SK-N-SH (cell line): ENCODE data around the gene ERICH3. TPM values are rescaled to one million over a fixed set of nuclear protein-coding genes. Genes with fewer than 3 reads are reported as not detected.

Experiments
- CTCF ChIA-PET: fragments of 300-600, 350-600 bp; formaldehyde crosslinking; extraction: SDS; loops from one replicate; lab custom pipeline; 2021; lab: Yijun Ruan, JAX
- POLR2A ChIA-PET: fragments of 350-600 bp; sonication (Branson Sonifier 250); formaldehyde crosslinking; extraction: SDS; loops from one replicate; lab custom pipeline; 2020; ENCODE audit warnings: antibody characterized with exemption, inconsistent platforms; lab: Yijun Ruan, JAX
- DNase-seq: peaks from one replicate; pipeline ENCODE4 v3.0.0; 2012
- H2AFZ ChIP-seq: fragments of 200-600 bp; sonication (generic); 2 replicates; pipeline ENCODE4 v1.8.1; 2016; ENCODE audit warnings: antibody characterized with exemption, mild to moderate bottlenecking, low read depth
- H3F3A ChIP-seq: fragments of 200-600 bp; sonication (generic); replicated peaks from 2 replicates; pipeline ENCODE3; 2016; ENCODE audit warnings: antibody characterized with exemption, mild to moderate bottlenecking; ENCODE audit not compliant: insufficient read depth
- H3K27ac ChIP-seq, 2 experiments: fragments of 200-500 bp in 1 of 2; fragments of 200-600 bp in 1 of 2; sonication (Bioruptor generic) in 1 of 2; sonication (generic), shearing (Covaris generic) in 1 of 2; 2 replicates each; pipeline versions ENCODE4 v1.5.1 to v1.6.1; 2014 to 2016; ENCODE audit warnings: low read depth in 2 of 2, inconsistent platforms in 1 of 2, low read length in 1 of 2, mild to moderate bottlenecking in 1 of 2, mixed read lengths in 1 of 2
- H3K27me3 ChIP-seq: fragments of 200-600 bp; sonication (generic), shearing (Covaris generic); 2 replicates; pipeline ENCODE4 v1.6.1; 2016; ENCODE audit warnings: mixed run types; ENCODE audit not compliant: insufficient read depth
- H3K36me3 ChIP-seq, 2 experiments: fragments of 200-500 bp in 1 of 2; fragments of 200-600 bp in 1 of 2; sonication (Bioruptor generic) in 1 of 2; sonication (generic) in 1 of 2; replicated peaks in 1 of 2; 2 replicates each; pipeline versions ENCODE3 to v1.5.1; 2014 to 2016; ENCODE audit warnings: low read length in 1 of 2, mild to moderate bottlenecking in 1 of 2; ENCODE audit not compliant: insufficient read depth in 2 of 2, control insufficient read depth in 1 of 2
- H3K4me1 ChIP-seq, 2 experiments: fragments of 200-500 bp in 1 of 2; fragments of 200-600 bp in 1 of 2; sonication (Bioruptor generic) in 1 of 2; sonication (generic), shearing (Covaris generic) in 1 of 2; 2 replicates each; pipeline versions ENCODE4 v1.5.1 to v1.6.1; 2014 to 2016; ENCODE audit warnings: low read depth in 1 of 2, low read length in 1 of 2, mixed run types in 1 of 2; ENCODE audit not compliant: insufficient read depth in 2 of 2, control insufficient read depth in 1 of 2
- H3K4me2 ChIP-seq: fragments of 200-600 bp; sonication (generic), shearing (Covaris generic); 2 replicates; pipeline ENCODE4 v1.6.1; 2017; ENCODE audit warnings: mixed run types
- H3K4me3 ChIP-seq, 2 experiments: fragments of 200-500 bp in 1 of 2; fragments of 200-600 bp in 1 of 2; sonication (Bioruptor generic) in 1 of 2; sonication (generic), shearing (Covaris generic) in 1 of 2; 2 replicates each; pipeline versions ENCODE4 v1.5.1 to v1.8.1; 2014 to 2016; ENCODE audit warnings: low read depth in 2 of 2, inconsistent platforms in 1 of 2, low read length in 1 of 2, mild to moderate bottlenecking in 1 of 2, mixed read lengths in 1 of 2, moderate library complexity in 1 of 2
- H3K79me2 ChIP-seq: fragments of 200-600 bp; sonication (generic); 2 replicates; pipeline ENCODE4 v1.8.1; 2017; ENCODE audit warnings: mild to moderate bottlenecking; ENCODE audit not compliant: insufficient read depth
- H3K9ac ChIP-seq: fragments of 200-600 bp; sonication (generic); 2 replicates; pipeline ENCODE4 v1.6.1; 2017; ENCODE audit warnings: mixed run types
- H3K9me2 ChIP-seq: fragments of 200-600 bp; sonication (generic); 2 replicates; pipeline ENCODE4 v1.6.1; 2017; ENCODE audit warnings: mixed run types
- H3K9me3 ChIP-seq: fragments of 200-600 bp; sonication (generic); 2 replicates; pipeline ENCODE4 v1.6.1; 2017; ENCODE audit warnings: mixed run types, mild to moderate bottlenecking, moderate library complexity
- H4K20me1 ChIP-seq: fragments of 200-600 bp; sonication (generic); 2 replicates; pipeline ENCODE4 v1.6.1; 2017; ENCODE audit warnings: mild to moderate bottlenecking, mixed run types; ENCODE audit not compliant: insufficient read depth
- CHD2 ChIP-seq: fragments of 150-350 bp; IDR thresholded peaks from 2 replicates; pipeline ENCODE4 v1.6.1; 2018; ENCODE audit warnings: low read length; ENCODE audit not compliant: partially characterized antibody
- EP300 ChIP-seq, 2 experiments: IDR thresholded peaks; 2 replicates each; pipeline versions ENCODE4 v1.4.0 to v1.6.1; 2012; ENCODE audit warnings: borderline replicate concordance in 1 of 2, low read depth in 1 of 2, low read length in 1 of 2
- EZH2phosphoT487 ChIP-seq: fragments of 200-600 bp; sonication (generic); IDR thresholded peaks from 2 replicates; pipeline ENCODE4 v1.6.1; 2017; ENCODE audit warnings: low read depth, mixed run types, mild to moderate bottlenecking, antibody characterized with exemption, moderate library complexity, borderline replicate concordance
- FOXJ3 ChIP-seq: sonication (generic); formaldehyde crosslinking; IDR thresholded peaks from 2 replicates; pipeline ENCODE4 v1.5.1; 2020; ENCODE audit warnings: mild to moderate bottlenecking, missing genetic modification reagents
- FOXM1 ChIP-seq: IDR thresholded peaks from 2 replicates; pipeline ENCODE4 v1.4.0; 2012; ENCODE audit warnings: low read depth, mild to moderate bottlenecking
- GABPA ChIP-seq: IDR thresholded peaks from 2 replicates; pipeline ENCODE4 v1.4.0; 2012; ENCODE audit warnings: low read depth, mild to moderate bottlenecking
- GATA2 ChIP-seq: sonication (generic); formaldehyde crosslinking; IDR thresholded peaks from 2 replicates; pipeline ENCODE4 v1.5.0; 2020; ENCODE audit warnings: mild to moderate bottlenecking, missing genetic modification reagents
- IRF3 ChIP-seq: fragments of 150-350 bp; IDR thresholded peaks from 2 replicates; pipeline ENCODE4 v1.6.1; 2016; ENCODE audit warnings: mild to moderate bottlenecking, low read depth, low read length
- NFIC ChIP-seq: IDR thresholded peaks from 2 replicates; pipeline ENCODE4 v1.4.0; 2012; ENCODE audit warnings: borderline replicate concordance
- NRF1 ChIP-seq: IDR thresholded peaks from 2 replicates; pipeline ENCODE4 v1.6.1; 2012; ENCODE audit warnings: low read depth, mild to moderate bottlenecking, low read length
- PBX3 ChIP-seq: IDR thresholded peaks from 2 replicates; pipeline ENCODE4; 2012
- RAD21 ChIP-seq: IDR thresholded peaks from 2 replicates; pipeline ENCODE4 v1.6.1; 2012; ENCODE audit warnings: mild to moderate bottlenecking, low read length
- REST ChIP-seq: IDR thresholded peaks from 2 replicates; pipeline ENCODE4 v1.6.1; 2012; ENCODE audit warnings: mild to moderate bottlenecking, low read depth, low read length, moderate library complexity
- SIN3A ChIP-seq: IDR thresholded peaks from 2 replicates; pipeline ENCODE4 v1.6.1; 2012; ENCODE audit warnings: low read depth, mild to moderate bottlenecking, low read length, moderate library complexity, borderline replicate concordance
- SMC3 ChIP-seq: IDR thresholded peaks from 2 replicates; pipeline ENCODE4 v1.6.1; 2012; ENCODE audit warnings: low read depth, low read length, improper control_type of control experiment
- TCF12 ChIP-seq: IDR thresholded peaks from 2 replicates; pipeline ENCODE4 v1.4.0; 2012
- ZBTB33 ChIP-seq: IDR thresholded peaks from 2 replicates; pipeline ENCODE4 v1.4.0; 2012; ENCODE audit warnings: low read depth, borderline replicate concordance
- WGBS: methylation state at CpG from one replicate; pipeline ENCODE4 v1.1.6; 2017; ENCODE audit warnings: low lambda C conversion rate; 5-methylcytosine and 5-hydroxymethylcytosine counted together
- polyA plus RNA-seq, 3 experiments: library from polyadenylated mRNA; depleted of rRNA; stranded (reverse); fragments of >200 nt; gene quantifications; 2 replicates each; pipeline ENCODE4 v1.2.3, GENCODE V29; 2012

ERICH3 gene
- polyA plus RNA-seq, 1 of the 3 experiments (the other 2 are of a cell fraction) = not detected

- no peak for TF ChIP-seq IRF3
Measured at GRCh38 chr1:74697832-74698231, 24.2 kb upstream of the ERICH3 start (continued).

DNA sequence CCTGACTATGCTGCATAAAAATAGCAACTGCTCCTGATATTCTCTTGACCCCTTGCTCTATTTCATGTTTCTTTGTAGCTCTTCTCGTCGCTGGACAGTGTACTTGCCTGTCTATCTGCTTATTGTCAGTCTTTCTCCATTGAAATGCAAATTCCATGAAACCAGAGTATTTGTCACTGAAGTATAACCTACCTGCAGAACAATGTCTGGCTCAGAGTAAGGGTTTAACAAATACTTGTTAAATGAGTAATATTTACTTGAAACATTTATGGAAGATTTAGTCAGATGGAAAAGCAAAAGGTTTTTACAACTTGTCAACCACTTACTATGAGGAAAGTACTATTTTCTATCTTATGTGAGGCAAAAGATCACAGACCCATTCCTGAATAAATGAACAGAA lies 19.9 kb upstream of the ERICH3 start:
- H3F3A ChIP-seq = no peaks in the 10 kb centered on the region
- DNase-seq = no peak
- H3K9me2 ChIP-seq = no peaks in the 10 kb centered on the region
- H3K9ac ChIP-seq = no peak overlapping the region
- H3K27me3 ChIP-seq = no peaks in the 10 kb centered on the region
- ChIA-PET CTCF (interaction anchor here (0.8 to 5.8 kb wide), 2 partner anchors 189 to 224 kb away, joined by 3 to 55 read pairs; no protein-coding TSS in a partner anchor), POLR2A (no interaction called here)
- H3K4me1 ChIP-seq = no peaks in the 10 kb centered on the region; a peak in 1 of 4 replicates
- no peaks in the 10 kb centered on the region for H3K79me2 ChIP-seq
- no peaks in the 10 kb centered on the region for H4K20me1 ChIP-seq
- no peak overlapping the region for H3K4me2 ChIP-seq
- H3K9me3 ChIP-seq = no peaks in the 10 kb centered on the region
- H3K4me3 ChIP-seq = no peak overlapping the region
- no peak overlapping the region for H2AFZ ChIP-seq
- no peak for TF ChIP-seq EZH2phosphoT487
- TF ChIP-seq ZBTB33 = no peak
- peak; percentile 37; the same call in 1 of the 2 replicates for TF ChIP-seq TCF12
- WGBS = 54% methylated on average over 2 of the region's 2 CpGs
- H3K36me3 ChIP-seq = no peaks in the 10 kb centered on the region
- no peak overlapping the region for H3K27ac ChIP-seq

- 79% methylated on average over 4 of the region's 4 CpGs for WGBS
- no peaks in the 10 kb centered on the region for H4K20me1 ChIP-seq
- H3K36me3 ChIP-seq = no peaks in the 10 kb centered on the region
- POLR2A ChIA-PET = no interaction called here
- no peaks in the 10 kb centered on the region for H3K79me2 ChIP-seq
- TF ChIP-seq REST (no peak), EP300 (IDR thresholded peaks at IDR 0.05; ENCODE audit: borderline replicate concordance in 1 of 2, low read depth in 1 of 2, low read length in 1 of 2) (no peak), RAD21 (no peak), GATA2 (no peak), PBX3 (no peak), FOXJ3 (no peak), CHD2 (no peak), FOXM1 (no peak), NRF1 (no peak), SMC3 (no peak), GABPA (no peak), SIN3A (no peak), NFIC (no peak)
- H3K9ac ChIP-seq = no peak overlapping the region
- no peak overlapping the region for H3K4me2 ChIP-seq
- no peaks in the 10 kb centered on the region for H3K9me3 ChIP-seq
- H3F3A ChIP-seq = no peaks in the 10 kb centered on the region
- no peaks in the 10 kb centered on the region for H3K27me3 ChIP-seq
- no peak overlapping the region for H3K27ac ChIP-seq
- no peak overlapping the region for H3K4me3 ChIP-seq
- DNase-seq = no peak
- no peaks in the 10 kb centered on the region for H3K9me2 ChIP-seq
- H2AFZ ChIP-seq = no peak overlapping the region
- CTCF ChIA-PET = interaction anchor here (1.3 to 5.8 kb wide), 8 partner anchors 11 to 1017 kb away, joined by 3 to 55 read pairs (median 14); partner anchors contain the start of genes CRYZ and TYW3
- H3K4me1 ChIP-seq = no peaks in the 10 kb centered on the region; a peak in 2 of 4 replicates
Measured at GRCh38 chr1:74690909-74691308, 17.3 kb upstream of the ERICH3 start.
